HG02798 (cell line): ENCODE data around the gene MAPK8.

Experiments
- ATAC-seq: cut with Tn5 transposase; IDR thresholded peaks from one replicate; pipeline ENCODE4 v1.9.1; 2021; ENCODE audit warnings: mild to moderate bottlenecking; ENCODE audit not compliant: unreplicated experiment, poor library complexity

The MAPK8 gene

GRCh38 chr10:48456808-48457761 is 150.6 kb downstream of the MAPK8 start:
- ATAC-seq = peak; percentile 67

- ATAC-seq = no peak
These were observed 151.6 kb downstream of the MAPK8 start for GRCh38 chr10:48457949-48458661.

DNA sequence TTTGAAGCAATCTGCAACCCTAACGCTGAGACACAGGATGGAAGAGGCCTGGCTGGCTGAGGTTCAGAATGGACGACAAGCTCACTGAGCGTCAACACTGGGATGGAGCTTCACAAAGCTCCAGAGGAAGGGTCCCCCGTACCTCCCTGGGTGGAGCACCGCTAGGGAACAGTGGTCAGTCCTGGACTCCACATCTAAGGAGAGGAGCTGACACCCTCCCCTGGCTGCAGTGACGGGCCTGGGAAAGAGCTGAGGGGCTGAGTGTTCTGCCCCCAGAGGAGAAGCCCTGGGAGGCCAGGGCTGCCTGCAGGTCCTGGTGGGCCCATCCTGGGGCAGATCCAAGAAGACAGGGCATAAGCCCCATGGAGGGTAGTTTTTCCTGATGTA is 152.2 kb downstream of the MAPK8 start:
- ATAC-seq = no peak

DNA sequence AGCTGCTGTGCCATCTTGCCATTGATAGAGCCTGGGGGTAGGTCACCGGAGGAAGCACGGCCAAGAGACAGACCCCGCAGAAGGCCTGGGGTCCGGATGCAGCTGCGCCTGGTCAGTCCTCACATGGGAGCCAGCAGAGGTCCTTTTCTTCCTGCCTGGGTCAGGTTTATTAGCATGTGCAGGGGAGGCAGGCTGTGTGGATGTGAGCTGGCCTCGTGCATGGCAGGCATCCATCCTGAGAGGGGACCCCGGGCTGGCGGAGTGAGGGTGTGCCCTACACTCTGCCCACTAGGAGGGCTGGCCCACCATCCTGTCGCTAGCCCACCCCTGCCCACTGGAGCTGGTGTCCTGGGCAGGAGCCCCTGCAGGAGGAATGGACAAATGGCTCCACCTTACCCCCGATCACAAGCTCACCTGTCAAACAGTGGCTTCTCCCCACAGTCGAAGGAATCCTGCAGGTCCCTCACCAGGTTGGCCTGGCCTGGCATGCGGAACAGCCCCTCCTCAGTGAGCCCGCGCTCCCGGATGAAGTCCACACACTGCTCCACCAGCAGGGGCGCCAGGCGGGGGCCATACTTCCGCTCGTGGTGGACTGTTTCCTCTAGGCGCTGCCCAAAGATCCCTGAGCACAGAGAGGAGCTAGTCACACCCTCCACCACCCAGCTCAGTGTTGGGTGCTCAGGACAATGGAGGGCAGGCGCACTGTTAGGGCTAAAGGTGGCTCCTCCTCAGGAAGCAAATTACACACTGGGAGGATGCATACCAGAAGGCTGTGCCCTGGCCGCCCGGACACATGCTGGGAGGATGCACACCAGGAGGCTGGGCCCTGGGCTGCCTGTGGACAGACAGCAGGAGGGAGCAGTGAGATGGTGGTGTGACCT is 153.0 kb downstream of the MAPK8 start:
- no peak for ATAC-seq

GRCh38 chr10:48460182-48460581 is 153.7 kb downstream of the MAPK8 start:
- no peak for ATAC-seq

DNA sequence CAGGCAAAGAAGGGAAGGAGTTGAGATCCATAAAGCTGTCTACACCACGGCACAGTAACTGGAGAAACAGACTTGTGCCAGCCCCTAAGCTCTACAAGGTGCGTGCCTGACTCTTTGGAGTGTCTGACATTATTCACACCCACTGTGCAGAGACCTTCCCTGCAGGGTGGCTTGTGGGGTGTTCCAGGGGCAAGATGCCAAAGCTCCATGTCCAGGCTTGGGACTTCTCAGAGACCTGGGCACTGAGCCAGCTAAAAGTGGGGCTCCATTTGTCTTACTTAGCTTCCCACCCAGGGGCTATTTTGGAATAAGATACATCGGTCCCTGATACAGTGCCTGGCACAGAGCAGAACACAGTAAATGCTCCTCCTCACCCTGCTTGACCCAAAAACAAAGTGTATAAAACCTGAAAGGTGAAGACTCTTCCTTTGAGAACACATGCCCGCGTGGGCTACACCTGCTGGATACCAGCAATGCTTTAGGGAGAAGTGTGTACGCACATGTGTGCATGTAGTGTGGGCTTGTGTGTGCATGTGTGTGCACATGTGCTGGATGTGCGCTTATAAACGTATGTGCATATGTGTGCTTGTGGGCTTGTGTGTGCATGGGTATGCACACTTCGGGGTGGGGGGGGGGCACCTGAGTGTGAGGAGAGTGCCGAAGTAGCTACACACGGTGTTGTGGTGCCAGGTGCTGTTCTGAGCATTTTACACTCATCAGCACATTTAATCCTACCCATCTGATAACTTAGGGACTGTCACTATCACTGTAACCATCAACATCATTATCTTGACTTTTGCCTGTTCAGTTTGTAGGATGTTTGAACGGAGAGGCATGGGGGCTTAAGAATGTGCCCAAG is 155.4 kb downstream of the MAPK8 start:
- ATAC-seq = no peak

- ATAC-seq = no peak
These were observed 156.1 kb downstream of the MAPK8 start for GRCh38 chr10:48462482-48463020.

DNA sequence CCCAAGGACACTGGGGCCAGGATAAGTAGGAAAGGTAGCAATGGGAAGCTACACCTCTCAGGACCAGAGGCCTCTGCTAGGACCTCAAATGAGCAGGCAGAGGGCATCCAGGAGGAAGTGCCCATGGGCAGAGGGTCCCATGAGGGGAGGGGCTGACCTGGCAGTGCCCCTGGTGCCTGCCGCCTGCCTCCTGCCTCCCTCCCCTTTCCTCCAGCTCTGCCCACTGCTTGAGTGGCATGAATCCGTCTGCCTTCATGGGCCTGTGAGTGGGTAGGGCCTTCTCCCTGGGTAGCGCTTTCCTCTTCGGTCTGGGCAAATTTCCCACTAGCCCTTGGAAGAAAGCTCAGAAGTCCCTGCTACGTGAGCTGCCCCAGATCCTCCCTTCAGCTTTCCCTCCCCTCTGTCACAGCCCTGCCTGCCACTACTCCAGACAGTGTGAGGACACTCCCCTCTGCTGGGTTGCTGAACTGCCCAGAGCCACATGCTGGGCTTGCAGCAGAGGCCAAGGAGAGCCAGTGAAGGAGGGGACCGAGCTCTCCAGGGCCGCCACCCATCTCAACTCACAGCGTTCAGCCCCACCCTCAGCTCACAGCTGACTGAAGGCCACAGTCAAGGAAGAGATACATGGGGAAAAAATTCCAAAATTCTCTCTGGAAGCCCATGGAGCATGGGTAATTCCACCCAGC is 157.0 kb downstream of the MAPK8 start:
- ATAC-seq = no peak

DNA sequence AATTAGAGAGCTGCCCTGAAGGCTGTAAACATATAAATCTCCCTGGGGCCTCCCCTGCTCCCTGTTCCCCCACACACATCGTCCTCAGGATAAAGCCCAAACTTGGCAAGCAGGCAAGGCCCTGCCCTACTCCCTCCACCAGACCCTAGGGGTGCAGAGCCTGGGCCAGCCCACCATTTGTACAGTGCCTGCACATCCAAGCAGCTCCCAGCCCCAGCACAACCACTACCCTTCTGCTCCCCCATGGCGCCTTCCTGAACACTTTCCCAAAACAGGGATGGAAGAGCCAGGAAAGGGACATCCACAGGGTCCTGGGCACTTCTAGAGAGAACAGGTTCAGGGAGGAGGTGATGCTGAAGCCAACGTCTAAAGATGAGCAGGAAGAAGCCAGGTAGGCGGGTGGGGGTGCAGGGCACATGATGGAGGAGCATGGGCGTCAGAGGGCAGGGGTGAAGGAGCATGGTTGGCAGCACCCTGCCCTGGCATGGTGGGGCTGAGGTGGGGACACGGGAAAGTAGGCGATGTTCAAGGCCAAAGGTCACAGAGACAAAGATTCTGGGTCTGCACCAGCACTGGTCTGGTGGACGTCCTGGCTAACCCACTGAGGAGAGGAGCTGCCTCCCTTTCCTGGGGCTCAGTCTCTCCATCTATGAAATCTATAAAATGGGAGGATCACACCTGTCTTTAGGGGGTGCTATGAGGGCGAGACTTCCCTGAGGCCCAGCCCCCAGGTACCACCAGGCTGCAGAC is 157.8 kb downstream of the MAPK8 start:
- ATAC-seq = no peak

DNA sequence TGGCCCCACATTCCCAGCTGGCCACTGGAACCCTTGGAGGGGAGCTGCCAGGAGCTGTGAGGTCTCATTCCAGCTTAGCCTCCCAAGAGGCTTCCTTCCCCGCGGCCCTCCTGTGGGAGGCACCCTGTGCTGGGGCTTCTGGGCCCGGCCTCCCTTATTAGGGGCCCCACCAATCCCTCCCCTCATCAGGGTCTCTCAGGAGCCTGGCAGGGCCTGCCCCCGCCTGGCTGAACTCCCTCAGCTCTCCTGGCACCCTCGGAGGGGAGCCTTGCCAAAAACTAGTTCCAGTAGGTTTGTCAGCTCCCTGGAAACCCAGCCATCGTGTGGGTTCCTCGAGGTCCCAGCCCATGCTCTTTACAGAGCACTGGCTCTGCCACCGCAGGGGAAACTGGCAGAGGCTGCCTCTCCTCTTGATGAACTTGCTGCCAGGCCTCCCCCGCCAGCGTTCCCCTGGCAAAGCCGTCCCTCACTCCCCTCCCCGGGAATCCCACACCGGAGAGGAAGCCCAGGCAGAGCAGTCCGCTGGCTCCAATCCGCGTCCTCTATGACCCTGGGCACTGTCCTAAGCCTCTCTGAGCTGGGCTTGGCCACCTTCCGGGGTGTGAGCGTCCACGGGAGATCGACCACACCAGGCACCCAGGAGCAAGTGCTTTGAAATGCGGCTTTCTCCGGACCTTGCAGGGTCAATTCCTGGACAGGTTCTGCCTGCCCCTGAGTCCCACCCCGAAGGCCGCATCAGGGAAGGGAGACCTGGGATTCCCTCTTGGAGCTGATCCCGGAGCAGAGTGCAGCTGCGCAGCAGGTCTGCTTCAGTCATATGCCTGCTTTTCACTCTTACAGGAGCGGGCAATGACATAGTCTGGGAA is 158.6 kb downstream of the MAPK8 start:
- ATAC-seq = no peak

GRCh38 chr10:48465860-48466521 is 159.5 kb downstream of the MAPK8 start:
- ATAC-seq = no peak

DNA sequence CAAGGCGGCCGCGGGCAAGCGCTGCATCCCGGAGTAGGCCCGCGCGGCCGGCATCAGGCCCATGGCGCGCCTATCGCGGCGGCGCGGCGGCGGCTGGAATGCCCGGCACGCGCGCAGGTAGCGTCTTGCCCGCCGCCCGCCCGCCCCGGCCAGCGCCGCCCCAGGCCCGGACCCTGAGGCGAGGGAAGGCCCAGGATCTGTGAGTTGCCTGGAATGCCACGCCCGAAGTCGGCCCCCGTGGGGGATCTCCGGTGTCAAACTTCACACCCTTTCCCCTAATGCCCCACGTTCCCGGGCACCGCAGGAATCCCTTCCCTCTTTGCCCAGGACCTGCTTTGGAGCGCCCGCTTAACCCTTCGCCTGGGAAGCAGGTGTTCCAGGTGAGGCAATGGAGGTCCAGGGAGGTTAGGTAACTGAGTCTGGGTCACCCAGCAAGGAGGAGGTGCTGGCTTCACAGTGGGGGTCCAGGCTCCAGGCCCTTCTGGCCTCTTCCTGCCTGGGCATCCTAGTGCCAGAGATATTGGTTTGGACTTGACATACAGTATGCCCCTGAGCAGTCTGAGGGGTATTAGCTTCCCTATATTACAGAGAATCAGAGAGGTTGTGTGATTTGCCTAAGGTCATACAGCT is 160.2 kb downstream of the MAPK8 start:
- no peak for ATAC-seq

DNA sequence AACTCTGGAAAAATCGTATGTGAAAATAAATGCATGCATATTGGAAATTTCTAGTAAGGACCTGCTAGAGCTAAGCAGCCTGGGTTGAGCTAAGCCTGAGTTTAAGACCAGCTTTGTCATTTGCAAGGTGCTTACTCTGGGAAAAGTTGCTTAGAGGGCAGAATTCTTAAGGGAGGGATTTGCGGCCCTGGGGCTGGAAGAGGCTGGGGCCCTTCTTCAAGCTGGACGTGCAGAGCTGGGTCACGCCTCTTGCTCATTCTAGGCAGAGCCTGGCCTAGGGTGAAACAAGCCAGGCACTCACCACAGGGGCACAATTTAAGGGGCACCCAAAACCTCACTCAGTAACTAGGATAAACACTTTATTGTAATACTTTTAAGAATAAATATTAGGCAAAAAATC is 161.2 kb downstream of the MAPK8 start:
- no peak for ATAC-seq

- no peak for ATAC-seq
These were observed 161.8 kb downstream of the MAPK8 start for GRCh38 chr10:48468130-48468790.

- no peak for ATAC-seq
These were observed 162.5 kb downstream of the MAPK8 start for GRCh38 chr10:48468866-48469511.
